ENCODE measurements around the gene RGS7BP.

Gene RGS7BP

DNA sequence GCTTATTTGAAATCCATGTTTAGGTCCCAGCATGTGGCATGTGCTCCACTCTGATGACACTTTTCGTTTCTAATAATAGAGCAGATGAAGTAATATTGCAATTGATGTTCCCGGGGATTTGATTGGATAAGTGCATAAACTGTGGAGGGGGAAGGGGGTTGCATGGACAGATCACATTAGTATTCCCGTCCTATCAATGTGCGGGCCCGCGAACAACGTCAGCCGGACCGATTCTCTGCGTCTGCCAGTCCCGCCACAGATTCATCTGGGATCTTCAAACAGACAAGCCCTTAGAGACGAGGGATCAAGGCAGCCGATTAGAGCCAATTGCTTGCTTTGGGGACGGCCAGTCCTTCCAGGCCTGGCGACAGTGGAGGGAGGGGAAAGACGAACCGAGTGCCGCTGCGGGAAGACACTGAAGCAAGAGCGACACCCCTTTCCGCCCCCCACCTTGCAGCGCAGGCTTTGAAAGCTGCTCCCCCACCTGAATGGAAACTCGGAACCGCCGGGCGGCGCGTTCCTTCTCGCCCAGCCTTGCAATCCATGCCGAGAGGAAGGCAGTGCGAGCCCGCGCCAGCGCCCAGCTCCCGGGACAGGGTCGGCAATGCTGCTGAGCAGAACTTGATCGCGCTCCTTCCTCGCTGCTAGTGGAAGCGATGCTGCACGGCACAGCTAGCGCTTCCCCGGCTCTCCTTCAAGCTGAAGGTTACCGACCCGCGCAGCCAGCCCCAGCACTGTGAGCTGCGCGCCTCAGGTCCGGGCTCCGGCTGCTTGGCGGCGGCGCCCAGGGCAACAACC is at the start of gene RGS7BP:
Gene RGS7BP (plus strand): TSS at position 247 of the 798 bp plus-strand sequence. CDS start 610 bp downstream, outside the sequence.
- WGBS (ENCODE audit: insufficient coverage, insufficient read length) = no CpG with 5 or more reads among the region's 53 CpGs

GRCh38 chr5:64457846-64458245 is 48.0 kb upstream of the RGS7BP start:
- Histone ChIP-seq H3K4me3 (ENCODE audit: low read length) (no peak overlapping the region), H3K4me1 (ENCODE audit: control insufficient read depth, insufficient read depth, low read length) (no peaks in the 10 kb centered on the region), H3K27me3 (ENCODE audit: control insufficient read depth, insufficient read depth, low read length) (no peaks in the 10 kb centered on the region), H3K9me3 (ENCODE audit: control insufficient read depth, insufficient read depth, low read length) (no peaks in the 10 kb centered on the region), H3K36me3 (ENCODE audit: control insufficient read depth, insufficient read depth, low read length) (no peaks in the 10 kb centered on the region), H3K27ac (ENCODE audit: low read length) (no peak overlapping the region)
- DNase-seq (ENCODE audit: low read depth, low spot score) = no peak
- whole genome bisulfite sequencing (ENCODE audit: insufficient coverage, insufficient read length) = no CpG with 5 or more reads among the region's 1 CpG

More for the DNA sequence above, at the start of gene RGS7BP:
- Histone ChIP-seq H3K9me3 (ENCODE audit: control insufficient read depth, insufficient read depth, low read length) (no peaks in the 10 kb centered on the region), H3K4me3 (ENCODE audit: low read length) (peak within 1 kb of the TSS; percentile 54; the same call in 1 of the 2 replicates), H3K4me1 (ENCODE audit: control insufficient read depth, insufficient read depth, low read length) (peaks cover 5% of the 10 kb centered on the region; the same call in 1 of the 2 replicates), H3K27ac (ENCODE audit: low read length) (no peak within 1 kb of the TSS), H3K36me3 (ENCODE audit: control insufficient read depth, insufficient read depth, low read length) (no peaks in the 10 kb centered on the region), H3K27me3 (ENCODE audit: control insufficient read depth, insufficient read depth, low read length) (peaks cover 8% of the 10 kb centered on the region)
- no peak for DNase-seq (ENCODE audit: low read depth, low spot score)

- H3K4me1 ChIP-seq (ENCODE audit: control insufficient read depth, insufficient read depth, low read length) = no peaks in the 10 kb centered on the region
- H3K9me3 ChIP-seq (ENCODE audit: control insufficient read depth, insufficient read depth, low read length) = no peaks in the 10 kb centered on the region
- no peaks in the 10 kb centered on the region for H3K36me3 ChIP-seq (ENCODE audit: control insufficient read depth, insufficient read depth, low read length)
- no peaks in the 10 kb centered on the region for H3K27me3 ChIP-seq (ENCODE audit: control insufficient read depth, insufficient read depth, low read length)
- H3K4me3 ChIP-seq (ENCODE audit: low read length) = no peak overlapping the region
- no peak overlapping the region for H3K27ac ChIP-seq (ENCODE audit: low read length)
- no peak for DNase-seq (ENCODE audit: low read depth, low spot score)
- no CpG with 5 or more reads among the region's 3 CpGs for WGBS (ENCODE audit: insufficient coverage, insufficient read length)
Observed at GRCh38 chr5:64458948-64459347, 46.9 kb upstream of the RGS7BP start.

- no peaks in the 10 kb centered on the region for H3K27me3 ChIP-seq (ENCODE audit: control insufficient read depth, insufficient read depth, low read length)
- no peak overlapping the region for H3K27ac ChIP-seq (ENCODE audit: low read length)
- H3K36me3 ChIP-seq (ENCODE audit: control insufficient read depth, insufficient read depth, low read length) = no peaks in the 10 kb centered on the region
- WGBS (ENCODE audit: insufficient coverage, insufficient read length) = no CpG with 5 or more reads among the region's 4 CpGs
- no peaks in the 10 kb centered on the region for H3K4me1 ChIP-seq (ENCODE audit: control insufficient read depth, insufficient read depth, low read length)
- no peak for DNase-seq (ENCODE audit: low read depth, low spot score)
- H3K9me3 ChIP-seq (ENCODE audit: control insufficient read depth, insufficient read depth, low read length) = no peaks in the 10 kb centered on the region
- H3K4me3 ChIP-seq (ENCODE audit: low read length) = no peak overlapping the region
Observed at GRCh38 chr5:64462391-64462790, 43.4 kb upstream of the RGS7BP start.

GRCh38 chr5:64486163-64486562 is 19.7 kb upstream of the RGS7BP start:
- Histone ChIP-seq H3K4me3 (ENCODE audit: low read length) (no peak overlapping the region), H3K36me3 (ENCODE audit: control insufficient read depth, insufficient read depth, low read length) (no peaks in the 10 kb centered on the region), H3K4me1 (ENCODE audit: control insufficient read depth, insufficient read depth, low read length) (no peaks in the 10 kb centered on the region), H3K9me3 (ENCODE audit: control insufficient read depth, insufficient read depth, low read length) (no peaks in the 10 kb centered on the region), H3K27me3 (ENCODE audit: control insufficient read depth, insufficient read depth, low read length) (no peaks in the 10 kb centered on the region), H3K27ac (ENCODE audit: low read length) (no peak overlapping the region)
- no peak for DNase-seq (ENCODE audit: low read depth, low spot score)
- no CpG with 5 or more reads among the region's 2 CpGs for WGBS (ENCODE audit: insufficient coverage, insufficient read length)

DNA sequence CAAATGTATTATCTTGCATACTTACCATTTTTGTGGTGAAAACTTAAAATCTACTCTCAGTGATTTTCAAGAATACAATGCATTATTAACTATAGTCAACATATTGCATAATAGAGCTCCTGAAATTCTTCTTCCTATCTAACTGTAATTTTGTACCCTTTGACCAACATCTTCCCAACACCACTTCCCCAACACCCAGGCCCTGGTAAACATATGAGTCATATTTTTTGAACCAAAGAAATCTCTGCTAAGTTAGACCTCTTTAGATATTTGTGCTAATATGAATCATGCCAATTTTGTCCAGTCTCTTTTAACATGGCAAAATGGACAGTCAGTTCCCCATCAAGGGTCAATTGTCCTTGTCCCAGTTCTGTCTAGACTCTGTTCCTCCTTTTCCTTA is 18.5 kb upstream of the RGS7BP start:
- Histone ChIP-seq H3K4me3 (ENCODE audit: low read length) (no peak overlapping the region), H3K4me1 (ENCODE audit: control insufficient read depth, insufficient read depth, low read length) (no peaks in the 10 kb centered on the region), H3K27me3 (ENCODE audit: control insufficient read depth, insufficient read depth, low read length) (no peaks in the 10 kb centered on the region), H3K36me3 (ENCODE audit: control insufficient read depth, insufficient read depth, low read length) (no peaks in the 10 kb centered on the region), H3K9me3 (ENCODE audit: control insufficient read depth, insufficient read depth, low read length) (no peaks in the 10 kb centered on the region), H3K27ac (ENCODE audit: low read length) (no peak overlapping the region)
- no peak for DNase-seq (ENCODE audit: low read depth, low spot score)

DNA sequence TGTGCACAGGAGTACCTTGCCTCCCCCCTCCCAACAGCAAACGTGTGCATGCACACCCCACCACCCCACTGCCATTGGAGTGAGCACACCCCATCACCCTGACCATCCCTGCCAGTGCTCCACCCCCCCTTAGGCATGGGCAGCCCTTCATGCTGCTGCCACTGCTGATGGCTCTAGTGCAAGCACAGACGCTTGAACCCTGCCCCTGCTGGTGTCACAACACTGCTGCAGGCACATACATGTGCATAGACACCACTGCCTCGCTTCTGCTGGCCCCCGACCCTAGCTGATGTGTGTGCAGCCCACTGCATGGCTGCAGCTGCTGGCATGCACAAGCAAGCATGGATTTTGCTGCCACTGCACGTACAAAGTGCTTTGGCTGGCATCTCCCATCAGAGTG is 16.0 kb upstream of the RGS7BP start:
- no peaks in the 10 kb centered on the region for H3K4me1 ChIP-seq (ENCODE audit: control insufficient read depth, insufficient read depth, low read length)
- WGBS (ENCODE audit: insufficient coverage, insufficient read length) = no CpG with 5 or more reads among the region's 5 CpGs

GRCh38 chr5:64497386-64497785 is 8.4 kb upstream of the RGS7BP start:
- Histone ChIP-seq H3K9me3 (ENCODE audit: control insufficient read depth, insufficient read depth, low read length) (no peaks in the 10 kb centered on the region), H3K4me3 (ENCODE audit: low read length) (no peak overlapping the region), H3K27ac (ENCODE audit: low read length) (no peak overlapping the region), H3K36me3 (ENCODE audit: control insufficient read depth, insufficient read depth, low read length) (no peaks in the 10 kb centered on the region), H3K27me3 (ENCODE audit: control insufficient read depth, insufficient read depth, low read length) (no peaks in the 10 kb centered on the region), H3K4me1 (ENCODE audit: control insufficient read depth, insufficient read depth, low read length) (no peaks in the 10 kb centered on the region)
- DNase-seq (ENCODE audit: low read depth, low spot score) = no peak
- WGBS (ENCODE audit: insufficient coverage, insufficient read length) = no CpG with 5 or more reads among the region's 2 CpGs

More for the DNA sequence above, 16.0 kb upstream of the RGS7BP start:
- no peak for DNase-seq (ENCODE audit: low read depth, low spot score)
- Histone ChIP-seq H3K27ac (ENCODE audit: low read length) (no peak overlapping the region), H3K4me3 (ENCODE audit: low read length) (no peak overlapping the region), H3K27me3 (ENCODE audit: control insufficient read depth, insufficient read depth, low read length) (no peaks in the 10 kb centered on the region), H3K9me3 (ENCODE audit: control insufficient read depth, insufficient read depth, low read length) (no peaks in the 10 kb centered on the region), H3K36me3 (ENCODE audit: control insufficient read depth, insufficient read depth, low read length) (no peaks in the 10 kb centered on the region)

GRCh38 chr5:64502196-64502595 is 3.6 kb upstream of the RGS7BP start:
- H3K4me1 ChIP-seq (ENCODE audit: control insufficient read depth, insufficient read depth, low read length) = peaks cover 5% of the 10 kb centered on the region; the same call in 1 of the 2 replicates

GRCh38 chr5:64506567-64507263 is 900 bp downstream of the RGS7BP start:
- no peaks in the 10 kb centered on the region for H3K36me3 ChIP-seq (ENCODE audit: control insufficient read depth, insufficient read depth, low read length)
- no peak overlapping the region for H3K27ac ChIP-seq (ENCODE audit: low read length)
- peaks cover 5% of the 10 kb centered on the region; the same call in 1 of the 2 replicates for H3K4me1 ChIP-seq (ENCODE audit: control insufficient read depth, insufficient read depth, low read length)
- no CpG with 5 or more reads among the region's 39 CpGs for WGBS (ENCODE audit: insufficient coverage, insufficient read length)
- no peaks in the 10 kb centered on the region for H3K9me3 ChIP-seq (ENCODE audit: control insufficient read depth, insufficient read depth, low read length)
- peaks cover 8% of the 10 kb centered on the region for H3K27me3 ChIP-seq (ENCODE audit: control insufficient read depth, insufficient read depth, low read length)
- peak overlapping the region; percentile 54; the same call in 1 of the 2 replicates for H3K4me3 ChIP-seq (ENCODE audit: low read length)
- DNase-seq (ENCODE audit: low read depth, low spot score) = no peak

More at GRCh38 chr5:64502196-64502595, 3.6 kb upstream of the RGS7BP start:
- H3K36me3 ChIP-seq (ENCODE audit: control insufficient read depth, insufficient read depth, low read length) = no peaks in the 10 kb centered on the region
- H3K4me3 ChIP-seq (ENCODE audit: low read length) = no peak overlapping the region
- no peak for DNase-seq (ENCODE audit: low read depth, low spot score)
- H3K27me3 ChIP-seq (ENCODE audit: control insufficient read depth, insufficient read depth, low read length) = peaks cover 8% of the 10 kb centered on the region
- WGBS (ENCODE audit: insufficient coverage, insufficient read length) = no CpG with 5 or more reads among the region's 5 CpGs
- no peak overlapping the region for H3K27ac ChIP-seq (ENCODE audit: low read length)
- H3K9me3 ChIP-seq (ENCODE audit: control insufficient read depth, insufficient read depth, low read length) = no peaks in the 10 kb centered on the region
